NCI-H1092 treated with DMSO at 0.1 percent for 48 hours (cell line): ENCODE data around the gene SMAD3.

Experiments used
- DNase-seq: peaks from one replicate; lab custom pipeline; 2025; lab: John Stamatoyannopoulos, UW

The SMAD3 gene

DNA sequence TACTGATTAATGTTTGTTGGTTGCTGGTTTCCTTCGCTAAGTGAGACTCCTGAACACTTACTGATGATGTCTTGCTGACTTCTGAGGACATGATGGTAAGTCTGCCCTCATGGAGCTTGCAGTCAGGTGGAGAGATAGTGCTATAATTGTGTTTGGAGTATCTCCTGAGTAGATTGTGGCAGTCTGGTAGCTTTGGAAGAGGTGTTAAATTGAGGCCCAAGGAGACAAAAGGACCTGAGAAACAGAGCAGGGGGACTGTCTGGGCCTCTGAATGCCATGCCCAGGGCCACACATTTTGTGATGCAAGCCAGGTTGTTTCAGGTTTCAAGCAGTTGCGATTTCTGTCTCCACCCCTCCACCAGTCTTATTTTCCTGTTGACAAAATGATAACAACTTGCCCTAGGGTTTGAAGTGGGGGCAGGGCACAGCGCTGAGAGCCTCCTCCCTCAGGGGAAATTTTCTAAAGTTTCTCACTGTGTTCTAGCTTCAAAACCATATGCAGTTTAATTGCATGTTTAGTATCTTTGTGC, 16.7 kb downstream of the SMAD3 start:
- no peak for DNase-seq

GRCh38 chr15:67083135-67083762, 17.8 kb downstream of the SMAD3 start:
- DNase-seq = no peak

GRCh38 chr15:67084561-67084960, 19.2 kb downstream of the SMAD3 start:
- DNase-seq = no peak

DNA sequence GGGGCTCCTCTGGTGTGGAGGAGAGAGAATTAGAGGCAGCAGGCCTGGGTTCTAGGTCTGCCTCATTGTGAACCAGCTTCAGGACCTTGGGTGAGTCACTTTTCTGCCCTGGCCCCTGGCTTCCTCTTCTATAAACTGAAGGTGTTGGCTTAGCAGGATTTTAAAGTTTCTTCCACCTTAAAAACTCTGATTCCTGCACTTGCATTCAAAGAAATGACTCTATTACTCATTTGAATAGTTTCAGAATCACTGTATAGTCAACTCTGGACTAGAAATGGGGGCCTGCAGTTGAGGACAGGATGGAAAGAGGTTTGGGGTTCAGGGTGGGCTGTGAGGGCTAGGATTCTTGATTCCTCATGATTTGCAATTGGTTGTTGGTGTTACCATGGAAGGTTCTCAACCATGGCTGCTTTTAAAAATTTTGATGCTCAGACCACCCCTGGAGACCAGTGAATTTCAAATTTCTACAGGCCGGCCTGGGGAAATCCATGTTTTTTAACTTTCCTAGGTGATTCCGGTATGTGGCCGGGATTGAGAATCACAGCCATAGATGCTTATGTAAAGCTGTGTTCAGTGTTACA, 19.9 kb downstream of the SMAD3 start:
- DNase-seq = no peak

DNA sequence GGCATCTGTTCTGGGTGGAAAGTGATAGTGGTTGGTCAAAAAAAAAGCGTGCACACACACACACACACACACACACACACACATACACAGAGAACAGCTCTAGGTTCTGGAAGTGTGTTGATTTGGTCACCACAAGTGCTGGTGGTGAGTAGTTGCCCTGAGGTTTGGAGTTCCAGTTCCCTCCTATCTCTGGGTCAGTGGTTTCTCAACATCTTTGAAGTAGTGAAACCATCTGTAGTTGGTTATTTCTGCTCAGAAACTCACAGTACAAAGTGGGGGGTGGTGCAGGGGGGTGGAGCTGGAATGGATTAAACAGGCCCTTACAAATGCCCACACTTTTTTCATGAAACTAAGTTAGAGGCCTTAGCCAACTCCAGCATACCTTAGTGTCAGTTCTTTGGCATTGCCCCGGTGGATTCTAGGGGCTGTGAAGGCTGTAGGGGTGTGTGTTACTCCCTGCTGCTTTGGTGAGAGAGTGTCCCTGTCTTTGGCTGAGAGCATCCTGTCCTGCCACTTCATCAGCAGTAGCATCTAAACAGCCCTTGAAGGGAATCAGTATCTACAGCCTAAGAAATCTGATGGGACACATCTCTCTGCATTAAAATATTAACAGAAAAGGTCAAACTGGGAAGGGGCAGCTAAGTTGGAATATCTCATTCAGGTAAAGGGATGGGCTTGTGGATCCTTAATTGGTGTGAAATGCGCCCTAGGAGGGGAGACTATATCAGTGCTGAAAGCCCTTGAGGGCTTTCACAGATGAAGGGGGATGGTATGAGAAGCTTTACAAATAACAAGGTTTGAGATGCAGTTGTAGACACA, 20.6 kb downstream of the SMAD3 start:
- DNase-seq = no peak

- DNase-seq = no peak
These were observed 21.2 kb downstream of the SMAD3 start for GRCh38 chr15:67086637-67086914.

- DNase-seq = no peak
These were observed 22.2 kb downstream of the SMAD3 start for GRCh38 chr15:67087507-67088172.

GRCh38 chr15:67089217-67090193, 24.1 kb downstream of the SMAD3 start:
- DNase-seq = no peak

GRCh38 chr15:67090297-67091070, 25.1 kb downstream of the SMAD3 start:
- DNase-seq = no peak

GRCh38 chr15:67091071-67091979, 25.9 kb downstream of the SMAD3 start:
- DNase-seq = no peak

DNA sequence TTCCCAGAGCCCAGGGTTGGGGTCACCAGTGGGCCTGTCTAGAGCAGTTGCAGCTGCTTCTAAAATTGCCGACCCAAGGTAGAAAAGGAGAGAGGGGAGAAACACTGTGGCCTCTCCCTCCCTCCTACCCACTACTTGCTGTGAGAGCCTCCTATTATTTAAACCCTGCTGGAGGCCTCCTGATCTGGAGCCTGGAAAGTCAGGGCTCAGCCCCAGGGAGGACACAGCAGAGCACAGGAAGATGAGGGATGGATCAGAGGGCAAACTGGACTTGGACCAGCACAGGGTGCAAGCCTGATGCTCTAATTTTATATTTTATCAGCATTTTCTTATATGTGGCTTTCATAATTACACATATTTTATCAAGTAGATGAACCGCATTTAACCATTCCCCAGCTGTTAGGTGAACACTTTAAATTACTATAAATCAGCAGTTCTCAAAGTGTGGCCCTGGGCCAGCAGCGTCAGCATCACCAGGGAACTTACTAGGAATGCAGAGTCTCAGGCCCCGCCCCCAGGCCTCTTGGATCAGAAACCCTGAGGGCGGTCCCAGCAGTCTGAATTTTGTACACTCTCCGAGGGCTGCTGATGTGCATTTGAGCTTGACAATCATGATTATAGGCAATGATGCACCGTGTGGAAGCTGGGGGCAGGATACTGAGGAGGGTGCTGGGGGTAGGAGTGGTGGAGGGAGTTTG, 26.7 kb downstream of the SMAD3 start:
- no peak for DNase-seq

DNA sequence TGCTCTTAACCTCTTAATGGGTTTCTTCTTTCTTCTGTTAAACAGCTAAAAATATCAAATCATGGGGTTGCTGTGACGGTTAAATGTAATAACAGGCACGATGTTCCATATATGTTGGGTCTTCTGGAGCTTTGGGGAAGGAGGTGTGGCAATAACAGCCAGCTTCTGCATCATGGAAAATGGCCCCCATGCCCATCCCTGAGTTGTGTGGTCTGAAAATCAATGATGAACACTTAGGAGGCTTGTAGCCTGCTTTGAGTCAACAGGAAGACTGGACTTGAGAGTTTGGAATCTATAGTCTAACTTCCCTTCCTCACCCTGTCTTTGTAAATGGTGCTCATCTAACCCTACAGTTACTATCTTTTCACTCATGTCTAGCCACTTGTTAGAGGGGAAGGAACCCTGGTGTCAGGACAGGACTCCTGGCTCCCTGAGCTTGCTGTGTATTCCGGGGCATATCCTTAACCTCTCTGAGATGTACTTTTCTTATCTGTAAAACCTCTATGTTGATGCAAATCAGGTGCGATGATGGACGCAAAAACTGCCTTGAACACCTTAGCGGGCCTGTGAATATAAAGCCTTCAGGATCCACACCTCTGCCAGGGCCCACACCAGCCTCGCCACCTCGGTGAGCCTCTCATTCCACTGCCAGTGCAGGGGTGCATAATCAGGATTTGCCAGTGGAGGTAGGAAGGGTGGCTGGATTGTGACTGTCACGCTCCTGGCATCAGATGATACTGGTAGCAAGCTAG, 27.5 kb downstream of the SMAD3 start:
- DNase-seq = no peak

DNA sequence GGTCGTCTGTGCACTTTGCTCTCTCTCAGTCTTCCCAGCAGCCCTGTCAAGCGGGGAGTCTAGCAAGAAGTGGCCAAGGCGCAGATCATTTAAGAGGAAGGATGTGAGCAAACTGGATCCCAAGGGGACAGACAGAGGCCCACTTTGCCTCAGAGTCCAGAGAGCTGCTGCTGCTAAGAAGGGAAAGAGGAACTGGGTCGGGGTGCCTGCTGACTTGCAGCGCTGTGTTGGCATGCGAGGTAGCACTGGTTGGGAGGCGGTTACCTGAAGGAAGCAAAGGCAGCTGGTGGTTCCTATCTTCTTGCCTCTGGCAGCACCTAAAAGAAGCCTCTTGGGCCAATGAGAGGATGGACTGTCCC, 28.1 kb downstream of the SMAD3 start:
- no peak for DNase-seq

- no peak for DNase-seq
These were observed 28.8 kb downstream of the SMAD3 start for GRCh38 chr15:67094001-67094826.

DNA sequence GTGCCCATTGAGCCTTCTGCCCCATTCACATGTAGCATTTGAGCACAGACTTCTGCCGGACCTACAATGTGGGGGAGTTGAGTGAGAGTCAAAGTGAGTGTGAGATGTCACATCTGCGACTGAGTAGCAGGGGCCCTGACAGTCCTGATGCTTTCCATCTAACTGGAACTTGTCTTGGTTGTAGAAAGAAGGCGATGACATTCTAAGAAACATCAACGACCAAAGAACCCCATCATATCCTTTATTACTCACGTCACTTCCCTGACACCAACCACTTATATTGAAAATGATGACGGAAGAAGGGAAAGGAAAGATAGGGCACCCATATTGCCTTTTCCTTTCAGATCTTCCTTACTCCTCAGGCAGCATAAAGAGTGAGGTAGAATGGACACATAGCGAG, 30.5 kb downstream of the SMAD3 start:
- no peak for DNase-seq

DNA sequence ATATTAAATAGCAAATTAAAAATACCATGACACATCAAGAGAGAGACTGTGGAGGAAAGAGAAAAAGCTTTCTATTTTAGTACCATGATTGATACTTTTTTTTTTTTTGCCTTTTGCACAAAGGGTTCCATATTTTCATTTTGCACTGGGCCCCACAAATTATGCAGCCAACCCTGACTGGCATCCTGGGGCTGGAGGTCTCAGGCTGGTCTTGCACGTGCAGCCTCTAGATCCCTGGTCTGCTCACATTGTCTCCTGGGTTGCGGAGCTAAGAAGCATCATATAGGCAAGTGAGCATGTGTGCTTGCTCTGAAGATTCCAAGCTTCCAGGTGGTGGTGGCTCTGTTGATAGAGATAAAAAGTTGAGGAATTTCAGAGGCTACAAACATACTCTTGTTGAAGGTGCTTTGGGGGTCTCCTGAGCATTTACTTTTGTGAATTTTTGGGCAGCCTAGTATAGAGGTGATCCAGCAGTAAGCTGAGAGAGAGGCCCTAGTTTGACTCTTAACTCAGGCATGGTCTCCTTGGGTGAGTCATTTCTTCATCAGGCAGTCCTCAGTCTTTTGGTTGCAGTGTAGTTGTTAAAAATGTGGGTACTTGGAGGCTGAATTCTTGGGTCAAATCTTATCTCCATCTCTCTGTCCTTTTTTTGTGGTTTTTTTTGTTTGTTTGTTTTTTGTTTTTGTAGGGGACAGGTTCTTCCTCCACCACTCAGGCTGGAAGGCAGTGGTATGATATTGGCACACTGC, 31.3 kb downstream of the SMAD3 start:
- DNase-seq = no peak

DNA sequence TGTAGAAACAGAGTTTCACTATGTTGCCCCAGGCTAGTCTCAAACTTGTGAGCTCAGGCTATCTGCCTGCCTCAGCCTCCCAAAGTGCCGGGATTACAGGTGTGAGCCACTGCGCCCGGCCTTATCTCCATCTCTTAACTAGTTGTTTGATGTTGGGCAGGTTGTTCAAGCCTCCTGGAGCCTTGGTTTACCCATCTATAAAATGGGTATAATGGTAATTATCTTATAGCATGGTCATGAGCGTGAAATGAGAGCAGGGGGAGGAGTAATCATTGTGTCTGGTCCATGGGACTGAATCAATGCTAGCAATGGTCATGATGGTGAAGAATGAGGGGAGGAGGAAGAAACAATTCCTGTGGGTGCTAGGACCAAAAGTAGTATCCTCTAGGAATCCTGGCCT, 32.0 kb downstream of the SMAD3 start:
- DNase-seq = no peak
